ENCODE measurements around the gene ANKLE1. TPM values are rescaled to one million over a fixed set of nuclear protein-coding genes. Genes with fewer than 3 reads are reported as not detected.

Gene ANKLE1
- total RNA-seq, 2 donors from 2014 or later: 4.6 to 9.9 TPM

- H3K27me3 ChIP-seq (ENCODE audit: control insufficient read depth, insufficient read depth, low read length, poor library complexity, severe bottlenecking): peaks cover under 1% of the 10 kb centered on the region
- TF ChIP-seq, protein P1, sequence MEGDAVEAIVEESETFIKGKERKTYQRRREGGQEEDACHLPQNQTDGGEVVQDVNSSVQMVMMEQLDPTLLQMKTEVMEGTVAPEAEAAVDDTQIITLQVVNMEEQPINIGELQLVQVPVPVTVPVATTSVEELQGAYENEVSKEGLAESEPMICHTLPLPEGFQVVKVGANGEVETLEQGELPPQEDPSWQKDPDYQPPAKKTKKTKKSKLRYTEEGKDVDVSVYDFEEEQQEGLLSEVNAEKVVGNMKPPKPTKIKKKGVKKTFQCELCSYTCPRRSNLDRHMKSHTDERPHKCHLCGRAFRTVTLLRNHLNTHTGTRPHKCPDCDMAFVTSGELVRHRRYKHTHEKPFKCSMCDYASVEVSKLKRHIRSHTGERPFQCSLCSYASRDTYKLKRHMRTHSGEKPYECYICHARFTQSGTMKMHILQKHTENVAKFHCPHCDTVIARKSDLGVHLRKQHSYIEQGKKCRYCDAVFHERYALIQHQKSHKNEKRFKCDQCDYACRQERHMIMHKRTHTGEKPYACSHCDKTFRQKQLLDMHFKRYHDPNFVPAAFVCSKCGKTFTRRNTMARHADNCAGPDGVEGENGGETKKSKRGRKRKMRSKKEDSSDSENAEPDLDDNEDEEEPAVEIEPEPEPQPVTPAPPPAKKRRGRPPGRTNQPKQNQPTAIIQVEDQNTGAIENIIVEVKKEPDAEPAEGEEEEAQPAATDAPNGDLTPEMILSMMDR (conservative IDR thresholded peaks at IDR 0.05): no peak
Observed at GRCh38 chr19:17286752-17287151, 5.1 kb downstream of the ANKLE1 start.

GRCh38 chr19:17289489-17289888, 7.8 kb downstream of the ANKLE1 start:
- Histone ChIP-seq H3K9ac (ENCODE audit: extremely low read depth, low read length, poor library complexity, severe bottlenecking) (no peak overlapping the region), H3K4me3 (ENCODE audit: low read length) (no peak overlapping the region), H3K27me3 (ENCODE audit: control insufficient read depth, insufficient read depth, low read length, poor library complexity, severe bottlenecking) (no peaks in the 10 kb centered on the region), H3K27ac (ENCODE audit: low read depth, low read length) (no peak overlapping the region), H3K36me3 (ENCODE audit: control insufficient read depth, insufficient read depth, low read length) (peaks cover 8% of the 10 kb centered on the region), H3K9me3 (ENCODE audit: control insufficient read depth, low read length) (no peaks in the 10 kb centered on the region), H3K4me1 (ENCODE audit: control insufficient read depth, insufficient read depth, low read length) (no peaks in the 10 kb centered on the region)
- peak; percentile 95 for DNase-seq
- no peak overlapping the region for H3K27ac Mint-ChIP-seq
- H3K4me1 Mint-ChIP-seq: no peaks in the 10 kb centered on the region
- TF ChIP-seq, protein P1 (conservative IDR thresholded peaks at IDR 0.05): no peak
- 5 to 17% methylated on average over 4 to 22 of the region's 22 CpGs for WGBS, 2 experiments (ENCODE audit: insufficient coverage in 1 of 2, insufficient read length in 1 of 2)
- no peaks in the 10 kb centered on the region for H3K27me3 Mint-ChIP-seq (ENCODE audit: insufficient read depth)
- peaks cover 9% of the 10 kb centered on the region for H3K36me3 Mint-ChIP-seq (ENCODE audit: low read depth)
- no peak overlapping the region for H3K4me3 Mint-ChIP-seq
- H3K9me3 Mint-ChIP-seq: peaks cover 6% of the 10 kb centered on the region

More at GRCh38 chr19:17286752-17287151, 5.1 kb downstream of the ANKLE1 start:
- Mint-ChIP-seq H3K27ac (no peak overlapping the region), H3K9me3 (peaks cover 6% of the 10 kb centered on the region), H3K27me3 (ENCODE audit: insufficient read depth) (peaks cover 3% of the 10 kb centered on the region), H3K36me3 (ENCODE audit: low read depth) (peaks cover 16% of the 10 kb centered on the region), H3K4me3 (no peak overlapping the region), H3K4me1 (peaks cover 2% of the 10 kb centered on the region)
- H3K27ac ChIP-seq (ENCODE audit: low read depth, low read length): no peak overlapping the region
- H3K36me3 ChIP-seq (ENCODE audit: control insufficient read depth, insufficient read depth, low read length): no peaks in the 10 kb centered on the region
- DNase-seq: no peak
- no peak overlapping the region for H3K4me3 ChIP-seq (ENCODE audit: low read length)
- 89 to 94% methylated on average over 9 of the region's 9 CpGs for WGBS, 2 experiments (ENCODE audit: insufficient coverage in 1 of 2, insufficient read length in 1 of 2)
- H3K9ac ChIP-seq (ENCODE audit: extremely low read depth, low read length, poor library complexity, severe bottlenecking): no peak overlapping the region
- no peaks in the 10 kb centered on the region for H3K4me1 ChIP-seq (ENCODE audit: control insufficient read depth, insufficient read depth, low read length)
- H3K9me3 ChIP-seq (ENCODE audit: control insufficient read depth, low read length): no peaks in the 10 kb centered on the region

GRCh38 chr19:17292301-17293074, 10.8 kb downstream of the ANKLE1 start:
- TF ChIP-seq, protein P1 (conservative IDR thresholded peaks at IDR 0.05): peak; percentile 76
- peaks cover 15% of the 10 kb centered on the region for H3K36me3 ChIP-seq (ENCODE audit: control insufficient read depth, insufficient read depth, low read length)
- H3K4me1 ChIP-seq (ENCODE audit: control insufficient read depth, insufficient read depth, low read length): no peaks in the 10 kb centered on the region
- Mint-ChIP-seq H3K27ac (peak overlapping the region; percentile 95), H3K4me1 (no peaks in the 10 kb centered on the region), H3K9me3 (peaks cover 3% of the 10 kb centered on the region), H3K36me3 (ENCODE audit: low read depth) (peaks cover 12% of the 10 kb centered on the region), H3K4me3 (peak overlapping the region; percentile 68), H3K27me3 (ENCODE audit: insufficient read depth) (no peaks in the 10 kb centered on the region)
- H3K27ac ChIP-seq (ENCODE audit: low read depth, low read length): peak overlapping the region; percentile 76
- peak overlapping the region; percentile 75 for H3K4me3 ChIP-seq (ENCODE audit: low read length)
- WGBS, 2 experiments (ENCODE audit: insufficient coverage in 1 of 2, insufficient read length in 1 of 2): 1 to 3% methylated on average over 22 to 46 of the region's 46 CpGs
- DNase-seq: peak; percentile 95
- peak overlapping the region; percentile 35 for H3K9ac ChIP-seq (ENCODE audit: extremely low read depth, low read length, poor library complexity, severe bottlenecking)
- H3K9me3 ChIP-seq (ENCODE audit: control insufficient read depth, low read length): peaks cover 5% of the 10 kb centered on the region
- no peaks in the 10 kb centered on the region for H3K27me3 ChIP-seq (ENCODE audit: control insufficient read depth, insufficient read depth, low read length, poor library complexity, severe bottlenecking)
